ENCODE data around the gene CKB.

- TF ChIP-seq GABPA (IDR thresholded peaks at IDR 0.05; ENCODE audit: low read depth) (no peak), CTCF (IDR thresholded peaks at IDR 0.05; ENCODE audit: insufficient read depth, low read length) (no peak), SPI1 (IDR thresholded peaks at IDR 0.05; ENCODE audit: borderline replicate concordance, low read depth) (no peak)
Measured at GRCh38 chr14:103550451-103551337, 28.1 kb upstream of the CKB start.
